Mammary epithelial cell (primary cell): ENCODE measurements around the gene MRPL43.

ENCODE experiments used
- EZH2 ChIP-seq: IDR thresholded peaks from 2 replicates; pipeline ENCODE4 v1.6.1; 2012; ENCODE audit warnings: low read length, inconsistent platforms, borderline replicate concordance
- TF ChIP-seq, protein P1 (sequence below), 2 donors: IDR thresholded peaks in 1 of 2; conservative IDR thresholded peaks in 1 of 2; 2 replicates each; pipeline ENCODE4 v1.5.1; 2011 to 2012; ENCODE audit warnings: inconsistent platforms in 2 of 2, low read length in 2 of 2, mild to moderate bottlenecking in 2 of 2, control low read depth in 1 of 2, low read depth in 1 of 2; ENCODE audit not compliant: insufficient read depth in 1 of 2; ENCODE audit errors: extremely low read depth in 1 of 2

DNA sequence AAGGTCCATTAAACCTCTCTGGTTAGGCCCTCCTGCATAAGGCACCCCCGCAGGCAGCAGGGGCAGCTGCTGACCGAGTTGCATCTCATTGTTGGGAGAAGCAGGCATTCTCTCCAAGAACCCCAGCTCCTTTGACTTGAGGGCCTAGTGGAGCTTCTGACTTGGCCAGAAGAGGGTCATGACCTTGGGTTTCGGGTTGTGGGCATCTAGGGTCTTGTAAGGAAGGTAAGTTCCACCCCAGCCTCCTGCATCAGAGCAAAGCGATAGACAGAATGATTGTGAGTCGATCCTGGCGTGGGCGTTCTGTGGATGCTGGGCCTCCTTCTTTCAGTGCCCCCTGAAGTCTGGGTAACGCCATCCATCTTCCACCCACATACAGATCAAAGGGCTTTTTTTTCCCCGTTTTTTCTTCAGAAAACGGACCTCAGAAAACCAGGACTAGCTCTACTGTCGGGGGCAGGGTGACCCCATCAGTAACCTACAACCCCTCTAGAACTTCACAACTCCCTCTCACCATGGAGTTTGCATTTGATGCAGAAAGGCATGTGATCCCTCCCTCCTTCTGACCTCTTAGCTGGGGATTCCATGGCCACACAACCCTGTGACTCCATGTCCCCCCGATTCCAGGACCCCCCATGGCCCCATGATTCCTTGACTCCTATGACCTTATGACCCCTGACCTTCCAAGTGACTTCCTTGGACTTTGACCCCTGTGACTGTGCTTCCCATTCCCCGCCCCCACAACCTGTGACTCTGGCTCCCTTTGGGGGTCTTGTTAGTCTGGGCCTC, 15.0 kb downstream of the MRPL43 start:
- TF ChIP-seq, protein P1, sequence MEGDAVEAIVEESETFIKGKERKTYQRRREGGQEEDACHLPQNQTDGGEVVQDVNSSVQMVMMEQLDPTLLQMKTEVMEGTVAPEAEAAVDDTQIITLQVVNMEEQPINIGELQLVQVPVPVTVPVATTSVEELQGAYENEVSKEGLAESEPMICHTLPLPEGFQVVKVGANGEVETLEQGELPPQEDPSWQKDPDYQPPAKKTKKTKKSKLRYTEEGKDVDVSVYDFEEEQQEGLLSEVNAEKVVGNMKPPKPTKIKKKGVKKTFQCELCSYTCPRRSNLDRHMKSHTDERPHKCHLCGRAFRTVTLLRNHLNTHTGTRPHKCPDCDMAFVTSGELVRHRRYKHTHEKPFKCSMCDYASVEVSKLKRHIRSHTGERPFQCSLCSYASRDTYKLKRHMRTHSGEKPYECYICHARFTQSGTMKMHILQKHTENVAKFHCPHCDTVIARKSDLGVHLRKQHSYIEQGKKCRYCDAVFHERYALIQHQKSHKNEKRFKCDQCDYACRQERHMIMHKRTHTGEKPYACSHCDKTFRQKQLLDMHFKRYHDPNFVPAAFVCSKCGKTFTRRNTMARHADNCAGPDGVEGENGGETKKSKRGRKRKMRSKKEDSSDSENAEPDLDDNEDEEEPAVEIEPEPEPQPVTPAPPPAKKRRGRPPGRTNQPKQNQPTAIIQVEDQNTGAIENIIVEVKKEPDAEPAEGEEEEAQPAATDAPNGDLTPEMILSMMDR (conservative IDR thresholded peaks at IDR 0.05 in 1 of 2, IDR thresholded peaks at IDR 0.05 in 1 of 2; ENCODE audit: extremely low read depth in 1 of 2, insufficient read depth in 1 of 2, low read depth in 1 of 2, low read length in 2 of 2), result no peak
- no peak for TF ChIP-seq EZH2
